Measurements from ENCODE around the gene STEAP1. TPM values are rescaled to one million over a fixed set of nuclear protein-coding genes. Genes with fewer than 3 reads are reported as not detected.

Gene STEAP1
- total and polyA plus RNA-seq, 9 donors: 4.8 to 15.5 (median 10.5) TPM

- 93 to 97% (median 96%) methylated on average over 1 of the region's 1 CpG for WGBS, 3 donors
- Histone ChIP-seq H3K4me3 (no peak overlapping the region), H3K27me3 (no peaks in the 10 kb centered on the region), H3K4me1 (ENCODE audit: insufficient read depth) (no peaks in the 10 kb centered on the region), H3K27ac (no peak overlapping the region), H3K9me3 (no peaks in the 10 kb centered on the region), H3K36me3 (no peaks in the 10 kb centered on the region)
- intact Hi-C loops (cut with DNase I): no loop called here
- DNase-seq: no peak
- TF ChIP-seq EP300 (IDR thresholded peaks at IDR 0.05) (no peak), POLR2A (IDR thresholded peaks at IDR 0.05) (no peak), CTCF (IDR thresholded peaks at IDR 0.05) (no peak)
These were observed 15.6 kb downstream of the STEAP1 start for GRCh38 chr7:90169891-90170290.

- Histone ChIP-seq H3K27me3 (no peaks in the 10 kb centered on the region), H3K9me3 (no peaks in the 10 kb centered on the region), H3K27ac (no peak overlapping the region), H3K4me1 (ENCODE audit: insufficient read depth) (no peaks in the 10 kb centered on the region), H3K36me3 (no peaks in the 10 kb centered on the region), H3K4me3 (no peak overlapping the region)
- intact Hi-C loops (cut with DNase I): no loop called here
- TF ChIP-seq POLR2A (IDR thresholded peaks at IDR 0.05) (no peak), CTCF (IDR thresholded peaks at IDR 0.05) (no peak), EP300 (IDR thresholded peaks at IDR 0.05) (no peak)
- 85 to 87% (median 86%) methylated on average over 2 of the region's 2 CpGs for WGBS, 3 donors
- DNase-seq: no peak
These were observed 17.9 kb downstream of the STEAP1 start for GRCh38 chr7:90172121-90172520.

GRCh38 chr7:90172624-90173023 lies 18.4 kb downstream of the STEAP1 start:
- H3K27ac ChIP-seq: no peak overlapping the region

GRCh38 chr7:90173127-90173844 lies 19.0 kb downstream of the STEAP1 start:
- Histone ChIP-seq H3K36me3 (no peaks in the 10 kb centered on the region), H3K4me1 (ENCODE audit: insufficient read depth) (no peaks in the 10 kb centered on the region), H3K27ac (no peak overlapping the region), H3K9me3 (no peaks in the 10 kb centered on the region), H3K4me3 (no peak overlapping the region), H3K27me3 (no peaks in the 10 kb centered on the region)
- WGBS, 3 donors: 88 to 91% (median 91%) methylated on average over 4 of the region's 4 CpGs
- TF ChIP-seq EP300 (IDR thresholded peaks at IDR 0.05): no peak
- intact Hi-C loops (cut with DNase I): no loop called here
- DNase-seq: no peak

More at GRCh38 chr7:90172624-90173023, 18.4 kb downstream of the STEAP1 start:
- no peaks in the 10 kb centered on the region for H3K36me3 ChIP-seq
- no peaks in the 10 kb centered on the region for H3K4me1 ChIP-seq (ENCODE audit: insufficient read depth)
- no peak overlapping the region for H3K4me3 ChIP-seq
- no peaks in the 10 kb centered on the region for H3K27me3 ChIP-seq
- TF ChIP-seq EP300 (IDR thresholded peaks at IDR 0.05) (no peak), CTCF (IDR thresholded peaks at IDR 0.05) (no peak), POLR2A (IDR thresholded peaks at IDR 0.05) (no peak)
- intact Hi-C loops (cut with DNase I): no loop called here
- DNase-seq: no peak
- 89 to 95% (median 92%) methylated on average over 6 of the region's 6 CpGs for WGBS, 3 donors
- no peaks in the 10 kb centered on the region for H3K9me3 ChIP-seq

GRCh38 chr7:90175667-90176066 lies 21.4 kb downstream of the STEAP1 start:
- Histone ChIP-seq H3K36me3 (no peaks in the 10 kb centered on the region), H3K4me3 (no peak overlapping the region), H3K4me1 (ENCODE audit: insufficient read depth) (no peaks in the 10 kb centered on the region), H3K27ac (no peak overlapping the region), H3K27me3 (no peaks in the 10 kb centered on the region), H3K9me3 (no peaks in the 10 kb centered on the region)
- TF ChIP-seq CTCF (IDR thresholded peaks at IDR 0.05) (no peak), EP300 (IDR thresholded peaks at IDR 0.05) (no peak), POLR2A (IDR thresholded peaks at IDR 0.05) (no peak)
- intact Hi-C loops (cut with DNase I): no loop called here
- DNase-seq: no peak
- 71 to 74% (median 74%) methylated on average over 4 of the region's 4 CpGs for WGBS, 3 donors
